ENCODE measurements around the gene SESTD1. TPM values are rescaled to one million over a fixed set of nuclear protein-coding genes. Genes with fewer than 3 reads are reported as not detected.

Gene SESTD1
- polyA plus RNA-seq, 1 donor from 2014 or later = 39.5 TPM

- no peaks in the 10 kb centered on the region for H3K27me3 ChIP-seq (ENCODE audit: insufficient read depth, low read depth, low read length)
- no peak overlapping the region for H3K4me2 ChIP-seq (ENCODE audit: low read length)
- no peaks in the 10 kb centered on the region for H3F3A ChIP-seq (ENCODE audit: insufficient read depth, low read length, poor library complexity, severe bottlenecking)
- TF ChIP-seq POLR2AphosphoS5 (IDR thresholded peaks at IDR 0.05) (no peak), RAD21 (conservative IDR thresholded peaks at IDR 0.05) (no peak), MXI1 (conservative IDR thresholded peaks at IDR 0.05; ENCODE audit: poor library complexity, severe bottlenecking) (no peak), CTCF (IDR thresholded peaks at IDR 0.05; ENCODE audit: poor library complexity, severe bottlenecking) (no peak), TAF1 (IDR thresholded peaks at IDR 0.05; ENCODE audit: low read depth) (no peak), SMC3 (conservative IDR thresholded peaks at IDR 0.05; ENCODE audit: poor library complexity) (no peak), REST (IDR thresholded peaks at IDR 0.05; ENCODE audit: borderline replicate concordance) (no peak), EP300 (conservative IDR thresholded peaks at IDR 0.05; ENCODE audit: poor library complexity, severe bottlenecking) (no peak), EZH2 (IDR thresholded peaks at IDR 0.05; ENCODE audit: borderline replicate concordance, insufficient read depth, low read length, poor library complexity, severe bottlenecking) (no peak)
- peaks cover 5% of the 10 kb centered on the region for H3K36me3 ChIP-seq (ENCODE audit: insufficient read depth, low read length)
- no peaks in the 10 kb centered on the region for H4K20me1 ChIP-seq (ENCODE audit: insufficient read depth)
- no peak overlapping the region for H2AFZ ChIP-seq (ENCODE audit: low read depth, low read length)
- no peaks in the 10 kb centered on the region for H3K9me3 ChIP-seq (ENCODE audit: low read length)
- no peak overlapping the region for H3K27ac ChIP-seq (ENCODE audit: low read length)
- peaks cover 8% of the 10 kb centered on the region for H3K79me2 ChIP-seq (replicated peaks; ENCODE audit: insufficient read depth, low read length)
- H3K9ac ChIP-seq (ENCODE audit: low read length) = no peak overlapping the region
- no peaks in the 10 kb centered on the region for H3K9me2 ChIP-seq (ENCODE audit: insufficient read depth, low read length)
- H3K4me3 ChIP-seq (ENCODE audit: low read length) = no peak overlapping the region
Measured at GRCh38 chr2:179177694-179178093, 86.9 kb downstream of the SESTD1 start.

DNA sequence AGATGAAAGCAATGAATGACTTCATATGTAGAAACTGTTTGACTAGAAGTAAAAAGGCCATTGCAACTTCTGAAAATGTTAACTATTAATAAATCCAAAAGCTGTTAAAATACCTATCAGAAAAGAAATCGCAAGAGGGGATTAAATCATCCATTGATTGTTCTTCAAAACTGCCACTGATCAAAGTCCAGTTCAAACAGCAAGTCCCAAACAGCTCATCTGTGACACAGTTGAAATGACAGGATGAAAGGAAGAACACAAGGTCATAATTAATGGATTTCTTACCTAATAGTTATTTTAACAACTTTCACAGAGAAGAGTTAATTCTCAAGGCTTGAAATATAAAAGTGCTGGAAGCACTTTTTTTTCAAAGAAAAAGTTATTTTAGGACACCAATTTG, 90.4 kb downstream of the SESTD1 start:
- H2AFZ ChIP-seq (ENCODE audit: low read depth, low read length) = no peak overlapping the region
- no peak for TF ChIP-seq EP300 (conservative IDR thresholded peaks at IDR 0.05; ENCODE audit: poor library complexity, severe bottlenecking)
- no peak for TF ChIP-seq CTCF (IDR thresholded peaks at IDR 0.05; ENCODE audit: poor library complexity, severe bottlenecking)
- no peak for TF ChIP-seq TAF1 (IDR thresholded peaks at IDR 0.05; ENCODE audit: low read depth)
- no peak for TF ChIP-seq MXI1 (conservative IDR thresholded peaks at IDR 0.05; ENCODE audit: poor library complexity, severe bottlenecking)
- TF ChIP-seq REST (IDR thresholded peaks at IDR 0.05; ENCODE audit: borderline replicate concordance) = no peak
- TF ChIP-seq POLR2AphosphoS5 (IDR thresholded peaks at IDR 0.05) = no peak
- no peak for TF ChIP-seq EZH2 (IDR thresholded peaks at IDR 0.05; ENCODE audit: borderline replicate concordance, insufficient read depth, low read length, poor library complexity, severe bottlenecking)
- TF ChIP-seq RAD21 (conservative IDR thresholded peaks at IDR 0.05) = no peak
- no peak overlapping the region for H3K4me3 ChIP-seq (ENCODE audit: low read length)
- H3K9me3 ChIP-seq (ENCODE audit: low read length) = no peaks in the 10 kb centered on the region
- H3K27ac ChIP-seq (ENCODE audit: low read length) = no peak overlapping the region
- H3F3A ChIP-seq (ENCODE audit: insufficient read depth, low read length, poor library complexity, severe bottlenecking) = no peaks in the 10 kb centered on the region
- no peak overlapping the region for H3K4me2 ChIP-seq (ENCODE audit: low read length)
- H3K9me2 ChIP-seq (ENCODE audit: insufficient read depth, low read length) = no peaks in the 10 kb centered on the region
- H4K20me1 ChIP-seq (ENCODE audit: insufficient read depth) = no peaks in the 10 kb centered on the region
- no peaks in the 10 kb centered on the region for H3K27me3 ChIP-seq (ENCODE audit: insufficient read depth, low read depth, low read length)
- H3K79me2 ChIP-seq (replicated peaks; ENCODE audit: insufficient read depth, low read length) = no peaks in the 10 kb centered on the region
- no peak overlapping the region for H3K9ac ChIP-seq (ENCODE audit: low read length)
- peaks cover 9% of the 10 kb centered on the region for H3K36me3 ChIP-seq (ENCODE audit: insufficient read depth, low read length)

Measured in neural cell (in vitro differentiated cells).